Measurements from ENCODE around the gene CEBPZ. TPM values are rescaled to one million over a fixed set of nuclear protein-coding genes. Genes with fewer than 3 reads are reported as not detected.
A peak's percentile ranks its signal among the peaks of the same experiment; 100 is the strongest.
"Not testable (repeated sequence)": the region's sequence is repeated elsewhere in the genome, so short reads cannot be mapped to it uniquely, and the experiment has no call there.

Gene CEBPZ
- total RNA-seq, 2 experiments from 2014 or later = 34.9 to 57.2 TPM

GRCh38 chr2:37230581-37230980, 815 bp downstream of the CEBPZ start:
- no peaks in the 10 kb centered on the region for H3K9me2 ChIP-seq (ENCODE audit: insufficient read depth, low read length)
- H3K4me3 ChIP-seq (ENCODE audit: low read depth, low read length, poor library complexity, severe bottlenecking) = peak overlapping the region; percentile 92
- H3K36me3 ChIP-seq (ENCODE audit: insufficient read depth, low read length) = peaks cover 37% of the 10 kb centered on the region
- no TSS peak for BruUV-seq (replicated peaks)
- H3K79me2 ChIP-seq (ENCODE audit: insufficient read depth, low read depth, low read length) = peaks cover 90% of the 10 kb centered on the region
- no peaks in the 10 kb centered on the region for H3K9me3 ChIP-seq (ENCODE audit: low read length)
- H3K27ac ChIP-seq (ENCODE audit: low read depth, low read length, poor library complexity, severe bottlenecking) = peak overlapping the region; percentile 48
- H4K20me1 ChIP-seq (ENCODE audit: insufficient read depth, low read length) = peaks cover 33% of the 10 kb centered on the region
- CTCF ChIA-PET (ENCODE audit: unreplicated experiment) = no interaction called here
- DNase-seq (ENCODE audit: low spot score) = no peak
- intact Hi-C loops (cut with micrococcal nuclease; ENCODE audit: unreplicated experiment) = loop anchor here (2.0 to 5.0 kb wide), 2 partner anchors 34 to 162 kb away; partner anchors contain the start of gene CEBPZOS
- peak overlapping the region; percentile 86; the same call in 1 of the 2 replicates for H2AFZ ChIP-seq (ENCODE audit: low read length)
- no peak for TF ChIP-seq EZH2phosphoT487 (IDR thresholded peaks at IDR 0.05; ENCODE audit: borderline replicate concordance, low read depth, low read length)
- TF ChIP-seq, protein P1, sequence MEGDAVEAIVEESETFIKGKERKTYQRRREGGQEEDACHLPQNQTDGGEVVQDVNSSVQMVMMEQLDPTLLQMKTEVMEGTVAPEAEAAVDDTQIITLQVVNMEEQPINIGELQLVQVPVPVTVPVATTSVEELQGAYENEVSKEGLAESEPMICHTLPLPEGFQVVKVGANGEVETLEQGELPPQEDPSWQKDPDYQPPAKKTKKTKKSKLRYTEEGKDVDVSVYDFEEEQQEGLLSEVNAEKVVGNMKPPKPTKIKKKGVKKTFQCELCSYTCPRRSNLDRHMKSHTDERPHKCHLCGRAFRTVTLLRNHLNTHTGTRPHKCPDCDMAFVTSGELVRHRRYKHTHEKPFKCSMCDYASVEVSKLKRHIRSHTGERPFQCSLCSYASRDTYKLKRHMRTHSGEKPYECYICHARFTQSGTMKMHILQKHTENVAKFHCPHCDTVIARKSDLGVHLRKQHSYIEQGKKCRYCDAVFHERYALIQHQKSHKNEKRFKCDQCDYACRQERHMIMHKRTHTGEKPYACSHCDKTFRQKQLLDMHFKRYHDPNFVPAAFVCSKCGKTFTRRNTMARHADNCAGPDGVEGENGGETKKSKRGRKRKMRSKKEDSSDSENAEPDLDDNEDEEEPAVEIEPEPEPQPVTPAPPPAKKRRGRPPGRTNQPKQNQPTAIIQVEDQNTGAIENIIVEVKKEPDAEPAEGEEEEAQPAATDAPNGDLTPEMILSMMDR (conservative IDR thresholded peaks at IDR 0.05; ENCODE audit: low read length) = no peak
- peak overlapping the region; percentile 99 for H3K4me2 ChIP-seq (ENCODE audit: low read length)
- peaks cover 46% of the 10 kb centered on the region for H3K4me1 ChIP-seq (ENCODE audit: insufficient read depth, low read length, poor library complexity, severe bottlenecking)
- POLR2A ChIA-PET = no interaction called here

GRCh38 chr2:37228788-37229187, 2.6 kb downstream of the CEBPZ start:
- ChIA-PET CTCF (ENCODE audit: unreplicated experiment) (no interaction called here), POLR2A (interaction anchor here (1.0 kb wide), 1 partner anchor 28 kb away, joined by 3 read pairs; no protein-coding TSS in a partner anchor)
- Histone ChIP-seq H3K27ac (ENCODE audit: low read depth, low read length, poor library complexity, severe bottlenecking) (no peak overlapping the region), H3K36me3 (ENCODE audit: insufficient read depth, low read length) (peaks cover 43% of the 10 kb centered on the region), H2AFZ (ENCODE audit: low read length) (no peak overlapping the region), H3K9me2 (ENCODE audit: insufficient read depth, low read length) (no peaks in the 10 kb centered on the region), H3K4me3 (ENCODE audit: low read depth, low read length, poor library complexity, severe bottlenecking) (no peak overlapping the region), H3K9me3 (ENCODE audit: low read length) (no peaks in the 10 kb centered on the region), H3K4me1 (ENCODE audit: insufficient read depth, low read length, poor library complexity, severe bottlenecking) (peaks cover 53% of the 10 kb centered on the region), H3K4me2 (ENCODE audit: low read length) (peak overlapping the region; percentile 99; the same call in 1 of the 2 replicates), H3K79me2 (ENCODE audit: insufficient read depth, low read depth, low read length) (peaks cover 90% of the 10 kb centered on the region), H4K20me1 (ENCODE audit: insufficient read depth, low read length) (peaks cover 42% of the 10 kb centered on the region)
- TF ChIP-seq, protein P1 (conservative IDR thresholded peaks at IDR 0.05; ENCODE audit: low read length) = no peak
- TF ChIP-seq EZH2phosphoT487 (IDR thresholded peaks at IDR 0.05; ENCODE audit: borderline replicate concordance, low read depth, low read length) = no peak
- BruUV-seq (replicated peaks) = no TSS peak
- intact Hi-C loops (cut with micrococcal nuclease; ENCODE audit: unreplicated experiment) = no loop called here
- DNase-seq (ENCODE audit: low spot score) = no peak

DNA sequence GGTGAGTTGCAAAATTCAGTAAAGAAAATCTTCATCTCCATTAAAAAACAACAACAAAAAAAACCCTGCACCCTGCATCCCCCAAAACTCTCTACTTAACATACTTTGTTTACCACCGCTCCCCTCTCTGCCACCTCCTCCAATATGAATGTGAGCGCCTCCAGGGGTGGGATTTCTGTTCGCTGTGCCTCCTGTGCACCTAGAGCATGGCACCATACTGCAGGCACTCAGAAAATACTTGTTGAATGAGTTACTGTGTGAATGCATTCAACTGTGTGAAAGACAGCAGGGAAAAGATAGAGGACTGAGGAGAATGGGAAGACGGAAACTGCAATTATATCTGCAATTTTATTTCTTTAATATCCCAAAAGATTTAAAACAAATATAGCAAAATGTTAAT, 4.5 kb downstream of the CEBPZ start:
- Histone ChIP-seq H2AFZ (ENCODE audit: low read length) (no peak overlapping the region), H3K4me3 (ENCODE audit: low read depth, low read length, poor library complexity, severe bottlenecking) (no peak overlapping the region), H3K4me2 (ENCODE audit: low read length) (peak overlapping the region; percentile 35; the same call in 1 of the 2 replicates), H3K27ac (ENCODE audit: low read depth, low read length, poor library complexity, severe bottlenecking) (no peak overlapping the region), H3K36me3 (ENCODE audit: insufficient read depth, low read length) (peaks cover 62% of the 10 kb centered on the region), H3K4me1 (ENCODE audit: insufficient read depth, low read length, poor library complexity, severe bottlenecking) (peaks cover 41% of the 10 kb centered on the region), H3K79me2 (ENCODE audit: insufficient read depth, low read depth, low read length) (peaks cover 90% of the 10 kb centered on the region), H3K9me2 (ENCODE audit: insufficient read depth, low read length) (no peaks in the 10 kb centered on the region), H4K20me1 (ENCODE audit: insufficient read depth, low read length) (peaks cover 44% of the 10 kb centered on the region), H3K9me3 (ENCODE audit: low read length) (no peaks in the 10 kb centered on the region)
- CTCF ChIA-PET (ENCODE audit: unreplicated experiment) = no interaction called here
- no TSS peak for BruUV-seq (replicated peaks)
- intact Hi-C loops (cut with micrococcal nuclease; ENCODE audit: unreplicated experiment) = no loop called here
- POLR2A ChIA-PET = no interaction called here
- no peak for DNase-seq (ENCODE audit: low spot score)
- TF ChIP-seq EZH2phosphoT487 (IDR thresholded peaks at IDR 0.05; ENCODE audit: borderline replicate concordance, low read depth, low read length) = no peak
- TF ChIP-seq, protein P1 (conservative IDR thresholded peaks at IDR 0.05; ENCODE audit: low read length) = no peak

DNA sequence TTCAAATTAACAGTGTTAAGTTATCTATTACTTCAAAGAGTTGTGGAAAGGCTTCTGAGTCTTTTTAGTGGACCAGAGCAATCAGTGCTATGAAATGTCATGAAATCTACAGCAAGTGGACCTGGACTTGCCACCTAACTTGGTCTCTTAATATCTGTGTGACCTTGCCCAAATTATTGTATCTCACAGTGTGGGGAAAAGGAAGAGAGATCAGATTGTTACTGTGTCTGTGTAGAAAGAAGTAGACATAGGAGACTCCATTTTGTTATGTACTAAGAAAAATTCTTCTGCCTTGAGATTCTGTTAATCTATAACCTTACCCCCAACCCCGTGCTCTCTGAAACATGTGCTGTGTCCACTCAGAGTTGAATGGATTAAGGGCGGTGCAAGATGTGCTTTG, 6.3 kb downstream of the CEBPZ start:
- peaks cover 73% of the 10 kb centered on the region for H3K79me2 ChIP-seq (ENCODE audit: insufficient read depth, low read depth, low read length)
- H3K4me1 ChIP-seq (ENCODE audit: insufficient read depth, low read length, poor library complexity, severe bottlenecking) = peaks cover 40% of the 10 kb centered on the region
- BruUV-seq (replicated peaks); H3K4me3 ChIP-seq (ENCODE audit: low read depth, low read length, poor library complexity, severe bottlenecking); H3K9me2 ChIP-seq (ENCODE audit: insufficient read depth, low read length); DNase-seq (ENCODE audit: low spot score); H3K9me3 ChIP-seq (ENCODE audit: low read length); H3K4me2 ChIP-seq (ENCODE audit: low read length); intact Hi-C loops (cut with micrococcal nuclease; ENCODE audit: unreplicated experiment); POLR2A ChIA-PET; H3K27ac ChIP-seq (ENCODE audit: low read depth, low read length, poor library complexity, severe bottlenecking); H2AFZ ChIP-seq (ENCODE audit: low read length); CTCF ChIA-PET (ENCODE audit: unreplicated experiment): not testable (repeated sequence)
- peaks cover 79% of the 10 kb centered on the region for H3K36me3 ChIP-seq (ENCODE audit: insufficient read depth, low read length)
- H4K20me1 ChIP-seq (ENCODE audit: insufficient read depth, low read length) = peaks cover 38% of the 10 kb centered on the region
